OCI-LY7 (cell line): ENCODE data around the gene PPP1R16B. TPM values are rescaled to one million over a fixed set of nuclear protein-coding genes. Genes with fewer than 3 reads are reported as not detected.
"Not testable (repeated sequence)": the region's sequence is repeated elsewhere in the genome, so short reads cannot be mapped to it uniquely, and the experiment has no call there.

Source experiments
- BruUV-seq: library from RNA; stranded (reverse); fragments of 400-500 nt; replicated peaks from 2 replicates; lab custom pipeline; 2021; lab: Mats Ljungman, UMichigan
- CTCF ChIA-PET: fragments of 300-600 bp; sonication (Branson Sonifier 250); formaldehyde crosslinking; loops from one replicate; lab custom pipeline; 2022; ENCODE audit warnings: antibody characterized with exemption; ENCODE audit not compliant: unreplicated experiment; lab: Charles Lee
- POLR2A ChIA-PET: fragments of 300-600 bp; sonication (Branson Sonifier 250); formaldehyde crosslinking; loops from one replicate; lab custom pipeline; 2022; ENCODE audit warnings: antibody characterized with exemption; lab: Charles Lee
- DNase-seq: peaks from one replicate; pipeline ENCODE4 v3.0.0-alpha.2; 2015; ENCODE audit warnings: low spot score
- H2AFZ ChIP-seq: fragments of 200-600 bp; sonication (generic), shearing (Covaris generic); 2 replicates; pipeline ENCODE4 v1.6.1; 2014; ENCODE audit warnings: mild to moderate bottlenecking, antibody characterized with exemption, low read length, moderate library complexity
- H3K27ac ChIP-seq: fragments of 200-600 bp; sonication (generic); 2 replicates; pipeline ENCODE4 v1.5.1; 2014; ENCODE audit warnings: mixed run types, low read depth, mild to moderate bottlenecking, moderate library complexity, low read length, inconsistent platforms; ENCODE audit not compliant: poor library complexity, severe bottlenecking
- H3K36me3 ChIP-seq: fragments of 200-600 bp; sonication (generic); 2 replicates; pipeline ENCODE4 v1.6.1; 2014; ENCODE audit warnings: mild to moderate bottlenecking, antibody characterized with exemption, low read length, moderate library complexity, mixed read lengths; ENCODE audit not compliant: insufficient read depth
- H3K4me1 ChIP-seq: fragments of 200-600 bp; sonication (generic); 2 replicates; pipeline ENCODE4 v1.5.1; 2014; ENCODE audit warnings: mild to moderate bottlenecking, low read length; ENCODE audit not compliant: insufficient read depth, poor library complexity, severe bottlenecking
- H3K4me2 ChIP-seq: fragments of 200-600 bp; sonication (generic); 2 replicates; pipeline ENCODE4 v1.6.1; 2014; ENCODE audit warnings: mild to moderate bottlenecking, low read length
- H3K4me3 ChIP-seq: fragments of 200-600 bp; sonication (generic); 2 replicates; pipeline ENCODE4 v1.5.1; 2014; ENCODE audit warnings: mild to moderate bottlenecking, low read depth, low read length; ENCODE audit not compliant: poor library complexity, severe bottlenecking
- H3K79me2 ChIP-seq: fragments of 200-600 bp; sonication (generic); 2 replicates; pipeline ENCODE4 v1.6.1; 2016; ENCODE audit warnings: low read depth, mild to moderate bottlenecking, low read length, moderate library complexity, mixed read lengths; ENCODE audit not compliant: insufficient read depth
- H3K9me2 ChIP-seq: fragments of 200-600 bp; sonication (generic); 2 replicates; pipeline ENCODE4 v1.6.1; 2016; ENCODE audit warnings: mild to moderate bottlenecking, low read length, mixed read lengths; ENCODE audit not compliant: insufficient read depth
- H3K9me3 ChIP-seq: fragments of 200-600 bp; sonication (generic); 2 replicates; pipeline ENCODE4 v1.6.1; 2014; ENCODE audit warnings: mild to moderate bottlenecking, mixed run types, low read length, mixed read lengths
- H4K20me1 ChIP-seq: fragments of 200-600 bp; sonication (generic); 2 replicates; pipeline ENCODE4 v1.6.1; 2014; ENCODE audit warnings: mild to moderate bottlenecking, antibody characterized with exemption, low read length, moderate library complexity, mixed read lengths; ENCODE audit not compliant: insufficient read depth
- CTCF ChIP-seq: fragments of 200-600 bp; sonication (generic); conservative IDR thresholded peaks from 2 replicates; pipeline ENCODE4 v1.5.1; 2014; ENCODE audit warnings: mild to moderate bottlenecking, antibody characterized with exemption, low read length, moderate library complexity, mixed read lengths
- EZH2phosphoT487 ChIP-seq: fragments of 200-600 bp; sonication (generic); IDR thresholded peaks from 2 replicates; pipeline ENCODE4 v1.6.1; 2018; ENCODE audit warnings: low read depth, borderline replicate concordance, mild to moderate bottlenecking, mixed run types, antibody characterized with exemption, low read length, moderate library complexity, mixed read lengths
- intact Hi-C: fragments of 100-400 bp; cut with micrococcal nuclease; formaldehyde crosslinking; loops from one replicate; pipeline ENCODE4 v1.10.0; 2022; ENCODE audit not compliant: unreplicated experiment
- total RNA-seq, 2 experiments: library from RNA; depleted of rRNA in 1 of 2; stranded (reverse); fragments of >200 nt in 1 of 2; shearing (Covaris generic) in 1 of 2; gene quantifications; 2 replicates each; pipeline ENCODE4 v1.2.3, GENCODE V29; 2014 to 2022

Gene PPP1R16B
- total RNA-seq, 2 experiments from 2014 or later, result 45.4 to 49.7 TPM

- no TSS peak for BruUV-seq
- Histone ChIP-seq H3K27ac (no peak overlapping the region), H3K4me3 (no peak overlapping the region), H4K20me1 (no peaks in the 10 kb centered on the region), H3K4me2 (no peak overlapping the region), H3K4me1 (no peaks in the 10 kb centered on the region), H3K9me2 (no peaks in the 10 kb centered on the region), H3K36me3 (no peaks in the 10 kb centered on the region), H3K9me3 (no peaks in the 10 kb centered on the region), H3K79me2 (no peaks in the 10 kb centered on the region), H2AFZ (no peak overlapping the region)
- TF ChIP-seq CTCF (no peak), EZH2phosphoT487 (no peak)
- CTCF ChIA-PET, result no interaction called here
- POLR2A ChIA-PET, result interaction anchor here (1.7 kb wide), 1 partner anchor 14 kb away, joined by 4 read pairs; the partner anchor contains the start of gene PPP1R16B
- DNase-seq, result no peak
- intact Hi-C loops, result no loop called here
These were observed 14.2 kb upstream of the PPP1R16B start for GRCh38 chr20:38791291-38791690.

- no peaks in the 10 kb centered on the region for H3K36me3 ChIP-seq
- no peak for DNase-seq
- H3K79me2 ChIP-seq, result no peaks in the 10 kb centered on the region
- no peak overlapping the region for H3K4me2 ChIP-seq
- H2AFZ ChIP-seq, result no peak overlapping the region
- H3K27ac ChIP-seq, result no peak overlapping the region
- no TSS peak for BruUV-seq
- no peaks in the 10 kb centered on the region for H3K4me1 ChIP-seq
- TF ChIP-seq EZH2phosphoT487 (no peak), CTCF (no peak)
- H4K20me1 ChIP-seq, result no peaks in the 10 kb centered on the region
- H3K4me3 ChIP-seq, result no peak overlapping the region
- intact Hi-C loops, result no loop called here
- no peaks in the 10 kb centered on the region for H3K9me2 ChIP-seq
- H3K9me3 ChIP-seq, result no peaks in the 10 kb centered on the region
- CTCF ChIA-PET, result no interaction called here
- POLR2A ChIA-PET, result no interaction called here
These were observed 13.6 kb upstream of the PPP1R16B start for GRCh38 chr20:38791940-38792339.

GRCh38 chr20:38794057-38794456 is 11.4 kb upstream of the PPP1R16B start:
- H2AFZ ChIP-seq, BruUV-seq, H3K4me2 ChIP-seq, CTCF ChIA-PET, POLR2A ChIA-PET, H3K4me1 ChIP-seq, H3K27ac ChIP-seq, intact Hi-C loops, H4K20me1 ChIP-seq, H3K9me3 ChIP-seq, DNase-seq, H3K4me3 ChIP-seq, H3K9me2 ChIP-seq, H3K36me3 ChIP-seq, H3K79me2 ChIP-seq: not testable (repeated sequence)
